OCI-LY7 (cell line): ENCODE measurements around the gene MXD4.

Experiments
- CTCF ChIP-seq: fragments of 200-600 bp; sonication (generic); conservative IDR thresholded peaks from 2 replicates; pipeline ENCODE4 v1.5.1; 2014; ENCODE audit warnings: mild to moderate bottlenecking, antibody characterized with exemption, low read length, moderate library complexity, mixed read lengths
- EZH2phosphoT487 ChIP-seq: fragments of 200-600 bp; sonication (generic); IDR thresholded peaks from 2 replicates; pipeline ENCODE4 v1.6.1; 2018; ENCODE audit warnings: low read depth, borderline replicate concordance, mild to moderate bottlenecking, mixed run types, antibody characterized with exemption, low read length, moderate library complexity, mixed read lengths

DNA sequence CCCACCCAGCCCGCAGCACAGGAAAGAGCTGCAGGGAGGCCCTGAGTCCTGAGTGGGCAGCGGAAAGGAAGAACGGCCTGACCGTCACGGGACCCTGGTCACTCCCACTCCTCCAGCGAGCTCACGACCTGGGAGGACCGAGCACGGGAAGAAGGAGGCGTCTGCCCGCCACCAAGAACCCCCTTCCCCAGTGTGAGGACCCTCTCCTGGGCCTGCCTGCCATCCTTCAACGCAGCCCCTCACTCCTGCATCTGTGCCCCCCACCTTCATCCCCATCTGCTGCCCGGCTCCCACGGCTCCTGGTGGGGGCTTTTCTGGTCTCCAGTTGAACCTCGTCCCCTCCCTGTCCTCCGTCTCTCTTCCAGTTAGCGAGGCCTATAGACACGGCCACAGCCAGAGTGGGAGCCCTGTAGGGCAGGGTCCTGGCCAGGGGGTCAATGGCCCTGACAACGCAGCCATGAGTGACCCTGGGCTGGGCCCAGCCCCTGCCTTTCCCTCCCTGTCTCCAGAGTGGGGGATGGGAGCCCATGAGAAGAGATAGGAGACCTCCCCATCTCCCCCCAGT, 41.3 kb upstream of the MXD4 start:
- no peak for TF ChIP-seq CTCF
- no peak for TF ChIP-seq EZH2phosphoT487
